Pancreas (tissue), 10 donors: ENCODE results near the gene TRIM54. TPM values are rescaled to one million over a fixed set of nuclear protein-coding genes. Genes with fewer than 3 reads are reported as not detected.
"Not testable (repeated sequence)": the region's sequence is repeated elsewhere in the genome, so short reads cannot be mapped to it uniquely, and the experiment has no call there.

Source experiments
- ATAC-seq, 4 donors: fragments of 200-7000 bp; cut with Tn5 transposase; one replicate each; pipeline versions ENCODE4 v1.8.0 to v1.9.1; 2020; ENCODE audit warnings: mild to moderate bottlenecking in 4 of 4, moderate library complexity in 4 of 4
- DNase-seq, 6 donors: peaks; one replicate each; pipeline ENCODE4 v3.0.0-alpha.2; 2020
- FAIRE-seq: peaks from 2 replicates; lab custom pipeline; 2012; peaks lifted over from hg19 to GRCh38; lab: Jason Lieb, UNC
- H3K27ac ChIP-seq, 4 donors: fragments of 200-600 bp; sonication (generic); 1 replicate in 3 of 4; 2 replicates in 1 of 4; pipeline versions ENCODE4 v1.5.0 to v1.8.0; 2020
- H3K27me3 ChIP-seq, 4 donors: fragments of 200-600 bp; one replicate each; pipeline ENCODE4 v1.8.0; 2021
- H3K36me3 ChIP-seq, 3 donors: fragments of 200-600 bp; sonication (generic) in 1 of 3; one replicate each; pipeline versions ENCODE4 v1.5.0 to v1.8.0; 2020 to 2021
- H3K4me1 ChIP-seq, 3 donors: fragments of 200-600 bp; one replicate each; pipeline ENCODE4 v1.8.0; 2021
- H3K4me3 ChIP-seq, 4 donors: fragments of 200-600 bp; sonication (generic) in 2 of 4; one replicate each; pipeline versions ENCODE4 v1.5.0 to v1.8.0; 2020 to 2021
- H3K9me3 ChIP-seq, 4 donors: fragments of 200-600 bp; one replicate each; pipeline ENCODE4 v1.8.0; 2021
- CTCF ChIP-seq, 4 donors: fragments of 200-600 bp; sonication (generic) in 3 of 4; IDR thresholded peaks; one replicate each; pipeline versions ENCODE4 v1.5.0 to v1.8.0; 2021; ENCODE audit warnings: antibody characterized with exemption in 4 of 4
- WGBS, 2 donors: extraction: QIAGEN DNeasy Blood & Tissue Kit; methylation state at CpG; one replicate each; pipeline ENCODE4 v1.1.7; 2013; 5-methylcytosine and 5-hydroxymethylcytosine counted together
- intact Hi-C, 3 donors: fragments of 100-400 bp; cut with DNase I; formaldehyde crosslinking; loops; one replicate each; pipeline versions ENCODE4 v1.11.1 to v1.14.2; 2022
- polyA plus RNA-seq, 2 donors: library from polyadenylated mRNA; stranded (reverse); fragments of 200-250 nt; gene quantifications; one replicate each; pipeline ENCODE4 v1.2.3, GENCODE V29; 2013
- total RNA-seq, 6 donors: library from RNA; stranded (reverse); fragmentation: NEBNext Ultra II Directional in 4 of 6; extraction: Animal tissue kit (Norgen Biotek cat#: 25700) in 4 of 6; gene quantifications; one replicate each; pipeline versions ENCODE4 v1.2.1 to v1.2.4, GENCODE V29; 2021 to 2023
- donor health status: healthy with polysubstance abuse.
- donor health status: DM: no; HTN: no; CAD: no; lungs with moderate emphysema.
- donor health status: DM: no; HTN: no; CAD: no.
- donor health status: control.
- donor health status: control.
- donor health status: Bipolar disorder and iron deficiency.
- donor health status: DM: yes; HTN: yes; CAD: no.
- donor health status: DM: no; HTN: no; CAD: no.
- donor health status: DM: no; HTN: no; CAD: no.
- donor health status: DM: yes; HTN: yes; CAD: no.

TRIM54 gene
- total and polyA plus RNA-seq, 8 donors: 0.08 to 1.1 (median 0.29) TPM

- Histone ChIP-seq H3K4me3 (no peak overlapping the region), H3K27ac (no peak overlapping the region), H3K27me3 (no peaks in the 10 kb centered on the region), H3K9me3 (no peaks in the 10 kb centered on the region), H3K4me1 (peaks cover 6 to 8% (median 6%) of the 10 kb centered on the region in 3 donors), H3K36me3 (no peaks in the 10 kb centered on the region)
- intact Hi-C loops: no loop called here
- WGBS, 2 donors: 90 to 94% methylated on average over 8 of the region's 8 CpGs
- DNase-seq: no peak
- no peak for TF ChIP-seq CTCF (IDR thresholded peaks at IDR 0.05)
- FAIRE-seq: no peak
- no peak for ATAC-seq
Observed at GRCh38 chr2:27313882-27314645, 31.8 kb downstream of the TRIM54 start.

- Histone ChIP-seq H3K4me1 (peaks cover 6 to 8% (median 6%) of the 10 kb centered on the region in 3 donors), H3K27me3 (no peaks in the 10 kb centered on the region), H3K27ac (no peak overlapping the region), H3K36me3 (no peaks in the 10 kb centered on the region), H3K4me3 (no peak overlapping the region), H3K9me3 (no peaks in the 10 kb centered on the region)
- DNase-seq: no peak
- TF ChIP-seq CTCF (IDR thresholded peaks at IDR 0.05): no peak
- no peak for FAIRE-seq
- intact Hi-C loops: no loop called here
- 87 to 89% methylated on average over 9 of the region's 9 CpGs for WGBS, 2 donors
- no peak for ATAC-seq
Observed at GRCh38 chr2:27314709-27315108, 32.5 kb downstream of the TRIM54 start.

GRCh38 chr2:27315122-27315521 lies 32.9 kb downstream of the TRIM54 start:
- 71 to 82% methylated on average over 8 of the region's 8 CpGs for WGBS, 2 donors
- Histone ChIP-seq H3K27me3 (no peaks in the 10 kb centered on the region), H3K36me3 (no peaks in the 10 kb centered on the region), H3K4me3 (no peak overlapping the region), H3K9me3 (no peaks in the 10 kb centered on the region), H3K27ac (no peak overlapping the region), H3K4me1 (peaks cover 6 to 8% (median 6%) of the 10 kb centered on the region in 3 donors)
- ATAC-seq: no peak
- no peak for FAIRE-seq
- TF ChIP-seq CTCF (IDR thresholded peaks at IDR 0.05): no peak
- DNase-seq: no peak
- intact Hi-C loops: no loop called here

GRCh38 chr2:27316655-27317412 lies 34.6 kb downstream of the TRIM54 start:
- peak overlapping the region; percentile 6 to 81 (median 21) for H3K27ac ChIP-seq
- no peak for TF ChIP-seq CTCF (IDR thresholded peaks at IDR 0.05)
- H3K27me3 ChIP-seq: no peaks in the 10 kb centered on the region
- FAIRE-seq (no peak), ATAC-seq (peak; percentile 79 to 87 (median 83)), DNase-seq (peak; percentile 80 to 97 (median 93))
- intact Hi-C loops: no loop called here
- 39 to 40% methylated on average over 12 of the region's 12 CpGs for WGBS, 2 donors
- H3K36me3 ChIP-seq: no peaks in the 10 kb centered on the region
- no peak overlapping the region for H3K4me3 ChIP-seq
- no peaks in the 10 kb centered on the region for H3K9me3 ChIP-seq
- H3K4me1 ChIP-seq: peaks cover 10 to 24% (median 17%) of the 10 kb centered on the region in 3 donors

GRCh38 chr2:27319839-27320238 lies 37.6 kb downstream of the TRIM54 start:
- FAIRE-seq, H3K27me3 ChIP-seq, ATAC-seq, H3K36me3 ChIP-seq, H3K4me3 ChIP-seq, H3K9me3 ChIP-seq, intact Hi-C loops, DNase-seq, H3K27ac ChIP-seq: not testable (repeated sequence)
- 92 to 97% methylated on average over 15 of the region's 15 CpGs for WGBS, 2 donors
- peaks cover 15 to 34% (median 26%) of the 10 kb centered on the region in 3 donors for H3K4me1 ChIP-seq
